Right lung (tissue), 5 donors: Measurements from ENCODE around the gene CTTNBP2. TPM values are rescaled to one million over a fixed set of nuclear protein-coding genes. Genes with fewer than 3 reads are reported as not detected.
A peak's percentile ranks its signal among the peaks of the same experiment; 100 is the strongest.

Experiments used
- DNase-seq, 2 donors: peaks; one replicate each; pipeline ENCODE4 v3.0.0-alpha.2; 2013
- polyA plus RNA-seq, 5 donors: library from polyadenylated mRNA; unstranded; fragments of 120-200 nt; gene quantifications; one replicate each; pipeline versions ENCODE4 v1.2.1 to v1.2.3, GENCODE V29; 2013; ENCODE audit warnings: inconsistent platforms in 1 of 5, low replicate concordance in 1 of 5; ENCODE audit not compliant: insufficient read length in 5 of 5, insufficient read depth in 1 of 5

The CTTNBP2 gene
- polyA plus RNA-seq, 5 donors = 14.8 to 22.0 (median 19.6) TPM

DNA sequence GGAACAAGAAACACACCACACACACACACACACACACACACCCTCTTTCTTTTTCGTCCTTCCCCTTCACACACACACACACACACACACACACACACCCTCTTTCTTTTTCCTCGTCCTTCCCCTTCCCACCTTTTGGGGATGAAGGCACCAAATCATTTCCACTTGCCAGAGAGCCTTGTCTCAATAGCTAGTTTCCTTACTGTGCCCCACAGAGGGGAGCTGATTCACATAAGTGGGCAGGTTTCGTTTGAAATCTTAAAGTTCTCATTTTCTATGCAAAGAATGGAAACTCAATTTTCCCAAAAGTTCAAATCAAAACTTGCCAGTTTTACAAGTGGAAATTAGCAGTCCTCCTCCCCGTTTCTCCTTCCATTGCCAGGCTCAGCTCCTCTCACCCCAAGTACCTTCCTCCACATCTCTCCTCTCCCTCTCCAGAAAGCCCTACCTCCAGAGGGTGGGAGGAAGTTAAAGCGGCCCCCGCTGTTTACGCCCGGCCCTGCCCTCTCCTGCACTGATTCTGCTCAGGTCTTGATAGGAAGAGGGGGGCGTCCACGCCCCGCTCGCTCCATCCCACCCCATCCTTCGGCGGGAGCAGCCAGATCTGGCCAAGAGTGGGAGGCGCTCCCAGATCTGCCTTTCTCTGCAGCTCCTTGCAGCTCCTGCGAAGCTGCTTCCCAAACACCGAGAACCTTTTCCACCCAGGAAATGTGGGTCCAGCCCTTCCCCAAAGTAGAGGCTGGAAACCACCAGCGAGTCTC lies 1.3 kb downstream of the CTTNBP2 start:
- DNase-seq = no peak

DNA sequence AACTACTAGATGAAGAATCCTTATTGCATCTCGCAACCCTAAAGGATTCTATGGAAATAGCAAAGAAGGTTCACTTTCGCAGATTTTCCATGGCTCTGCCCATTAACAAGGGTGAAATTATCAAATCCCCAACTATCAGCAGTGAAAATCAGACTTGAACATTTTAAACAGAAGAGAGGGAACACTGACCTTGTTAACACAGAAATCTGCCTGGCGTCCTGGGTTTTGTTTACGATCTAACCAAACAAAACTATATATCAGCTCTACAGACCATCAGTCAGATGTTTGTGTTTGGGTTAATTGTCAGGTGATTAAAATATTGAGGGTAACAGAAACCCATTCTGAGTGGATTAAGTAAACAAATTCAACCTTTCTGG lies 1.9 kb downstream of the CTTNBP2 start:
- DNase-seq = no peak

DNA sequence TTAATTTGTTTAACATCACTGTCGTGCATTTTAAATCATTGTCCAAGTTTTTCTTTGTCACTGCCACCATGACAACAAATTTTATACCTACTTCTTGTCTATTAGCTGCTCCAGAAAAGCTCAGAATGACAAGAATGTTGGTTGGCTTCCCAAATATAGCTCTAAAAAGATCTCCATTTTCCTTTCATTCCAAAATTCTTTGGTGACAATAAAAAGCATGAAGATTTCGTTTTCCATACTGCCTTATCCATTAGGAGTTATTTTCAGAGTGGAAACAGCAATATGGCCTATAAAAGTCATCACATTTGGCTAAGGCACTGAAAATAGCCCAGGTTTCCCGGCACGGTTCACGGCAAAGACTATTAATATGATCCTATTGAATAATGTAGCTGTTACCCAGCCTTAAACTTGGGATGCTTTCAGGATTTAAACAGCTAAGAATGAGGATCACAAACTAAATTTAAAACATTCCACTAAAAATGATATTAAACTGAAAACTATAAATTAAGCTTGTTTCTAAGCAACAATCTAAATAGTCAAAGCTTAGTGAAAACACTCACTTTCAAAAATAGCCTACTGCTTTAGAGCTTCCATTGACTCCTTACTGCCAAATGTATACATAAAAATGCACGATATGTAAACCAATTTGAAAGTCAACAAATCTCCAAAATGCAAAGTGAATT lies 2.7 kb downstream of the CTTNBP2 start:
- no peak for DNase-seq

DNA sequence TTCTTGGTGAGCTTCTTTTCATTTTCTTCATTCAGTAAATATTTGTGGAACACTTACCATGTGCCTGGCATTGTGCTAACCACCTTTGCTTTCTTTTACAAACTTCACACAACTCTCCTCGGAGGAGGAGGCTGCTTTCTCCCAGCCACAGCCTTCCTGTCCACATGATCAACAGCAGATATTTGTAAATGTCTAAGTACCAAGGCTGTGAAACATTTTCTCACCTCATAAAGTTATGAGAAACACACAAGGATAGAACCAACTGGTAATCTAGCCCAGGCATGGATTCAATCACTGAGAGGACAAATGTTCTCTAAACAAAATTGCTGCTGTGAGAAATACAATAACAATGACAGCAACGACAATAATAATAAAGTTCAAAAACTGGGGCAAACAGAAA lies 3.9 kb downstream of the CTTNBP2 start:
- no peak for DNase-seq

DNA sequence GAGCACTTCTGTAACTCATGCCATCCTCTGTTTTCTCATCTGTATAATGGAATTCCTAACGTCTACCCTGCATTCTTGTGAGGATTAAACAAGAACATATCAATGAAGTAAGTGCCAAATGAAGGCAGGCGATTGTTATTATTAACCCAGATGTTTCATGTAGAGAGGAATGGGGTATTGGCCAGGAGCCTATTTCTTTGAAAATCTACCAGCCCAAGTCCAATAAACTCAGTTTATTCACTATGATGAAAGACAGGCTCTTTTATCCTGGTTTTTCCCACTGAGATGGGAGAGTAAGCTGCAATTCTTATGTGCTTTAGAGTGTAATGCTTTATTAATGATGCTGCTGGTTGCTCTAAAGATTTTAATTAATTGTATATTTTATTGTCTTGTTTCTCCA lies 9.6 kb downstream of the CTTNBP2 start:
- no peak for DNase-seq

DNA sequence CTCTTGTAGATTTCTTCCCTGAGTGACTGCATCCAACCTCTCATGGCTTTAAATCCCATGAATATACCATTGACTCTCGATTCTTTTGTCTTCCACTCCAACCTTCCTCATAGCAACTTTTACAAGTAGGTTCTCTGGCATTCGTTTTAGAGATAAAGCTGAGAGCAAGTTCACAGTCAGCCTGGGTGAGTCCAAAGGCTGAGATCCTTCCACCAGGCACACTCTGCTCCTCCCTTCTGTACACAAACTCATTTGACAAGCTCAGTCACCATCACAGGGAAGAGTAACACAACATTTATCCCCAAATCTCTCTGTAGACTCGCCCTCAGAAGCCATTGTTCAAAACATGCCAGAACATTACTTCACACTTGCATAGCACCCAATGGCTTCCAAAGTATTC lies 10.9 kb downstream of the CTTNBP2 start:
- no peak for DNase-seq

DNA sequence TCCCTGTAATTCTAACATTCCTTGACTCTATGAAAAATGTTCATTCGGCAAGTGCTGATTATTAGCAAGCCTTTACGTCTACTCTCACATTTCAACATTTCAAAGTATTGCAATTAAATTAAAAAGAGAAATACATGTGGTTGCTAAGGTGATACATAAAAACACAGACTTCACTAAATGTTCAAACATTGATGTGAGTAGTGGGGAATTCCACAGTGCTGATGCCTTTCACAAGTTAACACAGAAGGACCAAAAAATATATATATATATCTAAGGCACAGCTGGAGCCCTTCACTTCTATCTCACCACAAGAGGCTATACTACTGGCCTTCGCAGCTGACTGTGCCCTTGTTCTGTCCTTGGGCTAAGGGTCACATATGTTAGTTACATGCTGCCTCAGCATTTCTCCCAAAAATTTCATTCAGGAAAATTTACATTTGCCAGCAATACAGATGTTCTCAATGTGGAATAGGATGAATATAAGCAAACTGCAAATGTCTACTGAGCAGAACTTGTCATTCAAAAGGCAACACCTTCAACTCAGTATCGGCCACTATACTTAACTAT lies 13.9 kb downstream of the CTTNBP2 start:
- no peak for DNase-seq

DNA sequence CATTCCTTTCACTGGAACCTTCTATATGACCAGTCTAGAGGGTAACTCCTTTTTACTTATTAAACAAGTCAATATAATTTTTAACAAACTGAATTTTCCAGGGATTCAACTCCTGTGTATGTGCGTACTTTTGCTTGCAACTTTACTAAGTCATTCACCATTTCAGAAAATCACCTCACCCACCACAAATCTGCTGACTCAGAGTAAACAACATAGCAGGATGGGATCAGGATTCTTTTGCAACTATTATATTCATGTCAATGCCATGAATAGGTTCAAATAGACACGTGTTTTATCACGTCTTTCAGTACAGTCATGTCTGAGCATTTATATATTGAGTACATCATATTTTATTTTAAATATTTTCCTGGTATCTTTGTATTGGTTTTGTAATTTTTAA lies 14.5 kb downstream of the CTTNBP2 start:
- DNase-seq = no peak

DNA sequence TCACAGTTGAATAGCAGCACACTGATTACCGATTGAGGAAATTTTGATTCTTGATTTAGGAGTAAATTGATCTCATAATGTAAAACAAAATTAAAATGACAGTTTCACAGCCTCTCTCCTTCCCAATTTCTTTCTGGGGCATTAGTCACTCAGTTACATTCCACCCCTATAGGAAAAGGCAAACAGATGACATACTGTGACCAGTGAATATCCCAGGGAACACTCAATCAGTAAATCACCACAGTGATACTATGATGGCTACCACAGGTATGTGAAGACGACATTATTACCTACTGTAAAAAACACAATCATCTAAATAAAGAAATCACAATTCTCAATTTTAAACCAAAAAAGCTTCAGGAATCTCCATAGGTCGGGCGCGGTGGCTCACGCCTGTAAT lies 15.5 kb downstream of the CTTNBP2 start:
- DNase-seq = no peak

DNA sequence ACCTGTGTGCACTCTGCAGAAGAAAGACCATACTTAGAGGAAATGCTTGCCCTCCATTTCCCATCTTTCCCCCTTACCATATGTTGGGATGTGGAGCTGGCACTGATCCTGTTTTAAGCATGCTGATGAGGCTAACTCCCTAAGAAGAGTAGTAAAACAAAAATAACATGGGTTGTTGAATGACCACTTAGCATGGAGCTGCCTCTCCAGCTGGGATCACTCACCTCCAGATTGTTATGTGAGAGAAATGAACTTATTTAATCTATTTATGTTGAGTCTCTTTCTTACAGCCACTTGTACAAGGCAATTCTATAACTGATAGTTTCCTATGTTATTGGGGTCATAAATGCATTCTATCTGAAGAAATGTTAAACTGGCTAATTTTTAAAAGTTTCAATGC lies 17.0 kb downstream of the CTTNBP2 start:
- peak; percentile 65 to 69 for DNase-seq

DNA sequence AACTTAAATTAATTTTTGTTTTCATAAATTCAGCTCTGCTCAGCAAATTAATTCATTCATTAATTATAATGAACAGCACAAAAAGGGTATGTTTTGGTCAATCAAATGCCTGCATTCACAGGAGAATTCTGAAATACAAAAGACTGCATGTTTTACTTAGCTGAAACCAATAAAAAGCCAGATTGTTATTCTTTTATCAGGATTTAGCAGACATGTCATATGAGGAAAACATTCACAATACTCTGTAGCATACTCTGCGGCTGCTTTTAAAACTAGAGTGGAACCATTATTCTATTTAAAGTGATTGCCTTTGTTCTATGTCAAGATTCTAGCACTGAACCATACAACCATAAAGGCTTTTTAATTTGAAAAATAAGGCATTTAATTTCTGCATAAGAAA lies 19.1 kb downstream of the CTTNBP2 start:
- DNase-seq = no peak

DNA sequence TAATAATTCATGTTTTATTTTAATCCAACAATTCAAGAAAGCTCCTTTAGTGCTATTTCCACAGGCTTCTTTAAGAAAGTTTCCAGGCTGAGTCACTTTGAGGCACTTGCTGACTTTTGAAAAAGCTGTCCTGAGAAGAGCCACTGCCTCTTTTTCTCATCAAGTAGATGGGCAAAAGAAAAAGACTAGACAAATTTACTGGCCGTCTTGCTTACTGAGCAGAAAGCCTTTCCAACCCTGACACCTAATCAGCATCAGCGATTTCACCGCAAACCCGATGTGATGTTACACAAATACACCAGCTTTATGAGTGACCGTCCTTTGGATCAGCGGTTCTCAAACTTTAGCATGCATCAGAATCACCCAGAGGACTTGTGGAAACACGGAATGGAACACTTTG lies 24.3 kb downstream of the CTTNBP2 start:
- peak; percentile 44 to 58 for DNase-seq

DNA sequence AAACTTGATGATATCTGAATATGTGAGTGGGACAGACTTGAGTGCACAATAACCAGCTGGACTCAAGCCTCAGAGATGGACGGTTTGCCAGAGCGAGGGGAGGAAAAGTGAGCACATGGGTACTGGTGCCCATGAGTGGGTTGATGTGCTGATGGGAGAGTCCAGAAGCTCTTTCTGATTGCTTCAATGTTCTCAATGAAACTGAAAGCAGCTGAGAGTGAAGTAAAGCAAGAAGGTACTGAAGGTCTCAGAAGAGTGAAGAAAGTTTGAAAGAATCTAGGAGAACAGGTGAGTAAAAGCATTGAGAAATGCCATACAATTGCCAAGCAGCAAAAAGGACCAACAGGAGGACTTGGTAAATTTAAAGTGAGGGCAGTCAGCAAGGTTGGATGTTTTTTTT lies 28.6 kb downstream of the CTTNBP2 start:
- DNase-seq = no peak

DNA sequence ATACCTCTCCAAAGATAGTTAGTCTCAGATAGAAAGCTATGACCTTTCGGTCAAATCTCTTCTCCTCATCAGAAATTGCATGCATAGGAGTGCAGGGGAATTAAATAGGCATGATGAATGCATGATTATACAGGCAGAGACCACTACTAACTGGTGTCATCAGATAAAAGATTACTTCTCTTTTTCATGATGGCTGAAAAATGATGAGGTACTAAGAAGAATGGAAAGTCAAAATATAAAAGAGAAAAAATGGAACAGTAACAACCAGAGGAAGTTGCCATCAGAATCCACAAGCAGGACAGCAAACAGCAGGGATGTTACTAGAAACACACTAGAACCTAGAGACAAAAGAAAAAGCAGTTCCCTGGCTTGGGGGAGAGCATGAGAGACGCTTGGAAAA lies 31.6 kb downstream of the CTTNBP2 start:
- no peak for DNase-seq

DNA sequence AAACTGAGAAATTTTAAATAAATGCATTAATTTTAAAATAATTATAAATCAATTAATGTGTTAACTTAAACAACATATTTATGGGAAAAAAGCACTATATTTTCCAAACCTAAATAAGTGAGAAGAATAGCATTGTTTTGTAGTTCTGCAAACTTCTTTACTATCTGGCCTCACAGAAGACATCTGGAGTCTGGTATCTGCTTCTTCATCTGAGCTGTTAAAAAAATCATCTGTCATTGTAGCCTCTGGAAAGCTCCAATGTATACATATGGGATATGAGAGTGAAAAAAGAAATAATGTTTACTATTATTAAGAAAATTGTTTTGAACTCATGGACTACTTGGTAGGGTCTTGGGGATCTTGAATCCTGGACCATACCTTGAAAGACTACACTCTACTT lies 32.2 kb downstream of the CTTNBP2 start:
- DNase-seq = no peak

DNA sequence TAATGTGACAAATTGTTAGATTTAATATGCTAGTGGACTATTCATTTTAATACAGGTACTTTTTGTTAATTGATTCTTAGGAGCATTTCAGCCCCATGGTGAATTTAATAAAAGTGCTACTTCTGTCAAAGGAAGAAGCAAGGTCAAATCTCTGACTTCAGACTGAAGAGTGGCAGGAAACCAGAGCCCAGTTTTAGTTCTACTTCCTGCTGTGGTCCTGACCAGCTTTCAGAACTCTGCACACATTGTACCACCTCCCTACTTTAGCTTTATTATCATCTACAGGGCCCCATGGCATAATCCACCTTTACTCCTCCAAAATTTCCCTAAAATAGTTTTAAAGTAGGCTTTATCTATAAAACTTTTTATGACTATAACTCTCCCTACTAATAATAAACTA lies 33.7 kb downstream of the CTTNBP2 start:
- no peak for DNase-seq

DNA sequence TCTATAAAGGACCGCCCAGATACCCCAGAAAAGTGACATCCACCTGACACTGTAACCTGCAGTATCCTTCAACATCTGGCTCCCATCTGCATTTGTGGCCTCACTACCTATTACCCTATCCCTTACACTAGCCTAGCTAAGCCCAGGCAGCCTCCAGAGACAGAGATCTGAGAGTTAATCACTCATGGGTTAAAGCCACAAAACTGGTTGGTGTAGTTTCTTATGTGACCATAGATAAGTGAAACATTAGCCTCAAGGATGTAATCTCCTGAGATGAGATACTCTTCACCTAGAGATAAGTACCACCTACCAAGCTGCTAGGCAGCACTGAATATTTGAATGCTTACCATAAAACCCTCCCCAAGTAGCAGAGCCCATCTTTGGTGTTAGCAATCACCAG lies 35.4 kb downstream of the CTTNBP2 start:
- no peak for DNase-seq

DNA sequence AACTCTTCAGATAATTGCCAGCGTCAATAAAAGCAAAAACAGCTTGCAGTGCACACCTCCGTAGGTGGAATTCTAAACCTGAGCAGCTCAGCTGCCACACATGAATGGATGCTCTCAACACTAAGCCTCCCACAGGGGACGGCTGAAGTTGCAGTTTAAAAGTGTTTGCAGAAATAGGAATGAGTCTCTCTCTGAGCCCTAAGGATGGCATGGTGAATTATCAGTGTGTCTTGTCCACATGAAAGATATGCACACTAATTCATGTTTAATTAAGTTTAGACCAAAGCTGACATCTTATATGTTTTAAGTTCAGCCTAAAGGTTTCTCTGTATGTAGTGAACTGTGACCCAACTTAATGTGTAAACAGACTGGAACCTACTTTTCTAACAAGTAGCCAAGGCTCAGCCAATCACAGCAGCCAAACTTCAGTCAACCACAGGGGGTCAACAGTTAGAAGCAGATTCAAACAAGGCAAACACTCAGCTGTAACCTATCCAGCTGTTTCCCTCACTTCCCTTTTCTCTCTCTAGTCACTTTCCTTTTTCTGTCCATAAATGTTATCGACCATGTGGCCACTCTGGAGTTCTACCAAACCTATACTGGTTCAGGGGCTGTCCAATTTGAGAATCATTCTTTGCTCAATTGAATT lies 38.1 kb downstream of the CTTNBP2 start:
- DNase-seq = no peak

DNA sequence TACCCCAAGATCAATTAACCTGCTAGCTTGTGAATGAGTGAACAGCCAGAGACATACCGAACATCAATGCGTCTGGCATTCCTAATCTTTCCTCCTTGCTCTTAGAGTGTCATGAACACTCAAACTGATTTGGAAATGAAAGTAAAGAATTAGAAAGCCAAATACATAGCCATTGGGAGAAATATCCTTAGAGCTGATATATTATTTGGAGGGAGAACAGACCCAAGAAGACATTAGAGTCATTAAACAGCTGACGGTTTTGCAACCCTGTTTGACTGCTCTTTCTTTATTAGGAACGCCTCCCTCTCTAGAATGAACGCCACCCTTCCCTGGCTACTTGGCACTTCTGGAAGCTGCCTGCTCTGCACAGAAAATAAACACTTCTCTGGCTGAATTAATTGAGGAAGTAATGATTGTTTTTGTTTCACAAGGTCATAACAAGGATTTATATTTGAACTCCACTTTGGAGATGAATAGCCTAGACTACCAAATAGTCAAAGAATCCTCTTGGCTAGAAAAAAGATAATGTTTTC lies 42.8 kb downstream of the CTTNBP2 start:
- DNase-seq = no peak

DNA sequence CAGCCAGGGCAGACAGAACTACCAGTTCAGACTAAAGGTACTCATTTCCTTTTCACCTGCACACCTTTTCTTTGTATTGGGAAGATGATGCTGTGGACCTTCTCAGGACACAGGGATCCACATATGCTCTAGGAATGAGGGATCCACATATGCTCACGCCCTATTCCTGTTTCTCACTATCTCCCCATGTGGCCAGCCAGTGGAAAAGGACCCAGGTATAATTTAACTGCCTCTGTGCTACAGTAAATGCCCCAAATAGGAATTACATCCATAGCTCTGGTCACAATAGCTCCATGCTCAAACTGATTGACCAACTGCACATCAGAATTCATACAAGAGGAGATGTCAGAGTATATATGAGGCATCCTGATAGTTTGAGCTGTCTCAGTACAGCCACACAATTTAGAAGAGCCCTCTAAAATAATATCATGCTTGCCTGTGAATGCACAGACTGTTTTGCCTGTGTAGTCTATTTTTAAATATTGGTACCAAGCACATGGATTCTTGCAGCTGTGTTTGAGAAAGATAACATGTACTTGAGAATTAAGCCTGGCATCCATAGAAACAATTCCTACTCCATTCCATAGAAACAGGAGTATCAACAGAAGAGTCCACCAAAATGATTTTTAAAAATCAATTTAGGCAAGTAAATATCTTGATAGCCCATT lies 43.7 kb downstream of the CTTNBP2 start:
- no peak for DNase-seq

DNA sequence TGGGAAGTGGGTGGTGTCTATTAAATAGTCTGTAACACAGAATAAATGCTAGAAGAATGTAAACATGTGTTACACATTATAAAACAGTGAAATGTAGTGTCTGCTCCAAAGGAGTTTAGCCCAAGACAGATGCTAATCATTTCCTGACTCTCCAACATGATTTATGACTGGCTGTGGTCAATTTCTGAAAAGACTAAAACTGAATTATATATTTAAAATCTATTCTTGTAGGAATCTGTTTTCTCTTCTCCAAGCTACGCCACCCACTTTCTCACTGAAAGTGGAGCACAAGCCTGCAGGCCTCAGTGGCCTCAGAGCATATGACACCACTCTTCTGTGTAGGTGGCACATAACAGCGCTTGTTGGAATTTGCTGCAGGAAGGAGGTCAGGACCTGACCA lies 44.4 kb downstream of the CTTNBP2 start:
- no peak for DNase-seq

DNA sequence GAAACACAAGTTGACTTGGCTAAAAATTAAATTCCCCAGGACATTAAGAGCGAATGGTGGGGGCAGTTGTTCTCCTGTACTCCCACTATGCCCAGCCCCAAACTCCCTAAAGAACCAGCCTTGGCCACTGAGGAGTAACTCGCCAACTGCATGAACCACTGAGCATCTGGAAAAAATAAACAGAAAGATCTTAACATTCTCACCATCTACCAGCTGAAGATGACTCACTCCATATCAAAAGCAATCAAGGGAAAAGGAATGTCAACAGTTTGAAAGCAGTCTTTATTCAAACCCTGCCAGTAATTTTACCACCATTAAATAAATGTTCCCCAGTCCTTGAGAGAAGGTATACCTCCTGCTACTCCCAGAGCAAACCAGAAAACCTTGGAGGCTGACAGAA lies 45.4 kb downstream of the CTTNBP2 start:
- DNase-seq = no peak
